Rectal smooth muscle tissue (tissue), 1 donor: ENCODE results near the gene CNTN4.
"Not testable (repeated sequence)": the region's sequence is repeated elsewhere in the genome, so short reads cannot be mapped to it uniquely, and the experiment has no call there.

ENCODE experiments used
- H3K27ac ChIP-seq: one replicate; pipeline ENCODE4 v1.7.0; 2013; ENCODE audit warnings: low read depth, low read length, inconsistent platforms
- H3K27me3 ChIP-seq: one replicate; pipeline ENCODE4 v1.7.0; 2013; ENCODE audit warnings: low read length; ENCODE audit not compliant: control insufficient read depth, insufficient read depth
- H3K36me3 ChIP-seq: one replicate; pipeline ENCODE4 v1.7.0; 2013; ENCODE audit warnings: low read length; ENCODE audit not compliant: control insufficient read depth, insufficient read depth
- H3K4me1 ChIP-seq: one replicate; pipeline ENCODE4 v1.7.0; 2013; ENCODE audit warnings: low read length; ENCODE audit not compliant: control insufficient read depth, insufficient read depth
- H3K4me3 ChIP-seq: one replicate; pipeline ENCODE4 v1.7.0; 2013; ENCODE audit warnings: low read length
- H3K9ac ChIP-seq: one replicate; pipeline ENCODE4 v1.7.0; 2013; ENCODE audit warnings: low read length

The CNTN4 gene

GRCh38 chr3:2513986-2514385 lies 415.3 kb downstream of the CNTN4 start:
- Histone ChIP-seq H3K27me3 (no peaks in the 10 kb centered on the region), H3K27ac (no peak overlapping the region), H3K36me3 (no peaks in the 10 kb centered on the region), H3K4me3 (no peak overlapping the region), H3K4me1 (peaks cover 2% of the 10 kb centered on the region), H3K9ac (no peak overlapping the region)

- Histone ChIP-seq H3K36me3 (no peaks in the 10 kb centered on the region), H3K4me1 (no peaks in the 10 kb centered on the region), H3K4me3 (no peak overlapping the region), H3K27ac (no peak overlapping the region), H3K9ac (no peak overlapping the region), H3K27me3 (no peaks in the 10 kb centered on the region)
Measured at GRCh38 chr3:2516762-2517441, 418.2 kb downstream of the CNTN4 start.

GRCh38 chr3:2517500-2518172 lies 419.0 kb downstream of the CNTN4 start:
- no peak overlapping the region for H3K27ac ChIP-seq
- no peaks in the 10 kb centered on the region for H3K4me1 ChIP-seq
- H3K36me3 ChIP-seq, result no peaks in the 10 kb centered on the region
- H3K4me3 ChIP-seq, result no peak overlapping the region
- H3K9ac ChIP-seq, result no peak overlapping the region
- H3K27me3 ChIP-seq, result no peaks in the 10 kb centered on the region

- Histone ChIP-seq H3K4me3 (no peak overlapping the region), H3K27me3 (no peaks in the 10 kb centered on the region), H3K36me3 (no peaks in the 10 kb centered on the region), H3K4me1 (no peaks in the 10 kb centered on the region), H3K9ac (no peak overlapping the region), H3K27ac (no peak overlapping the region)
Measured at GRCh38 chr3:2523281-2523836, 424.7 kb downstream of the CNTN4 start.

GRCh38 chr3:2525968-2526367 lies 427.3 kb downstream of the CNTN4 start:
- no peaks in the 10 kb centered on the region for H3K36me3 ChIP-seq
- no peaks in the 10 kb centered on the region for H3K27me3 ChIP-seq
- H3K9ac ChIP-seq, result no peak overlapping the region
- H3K4me1 ChIP-seq, result no peaks in the 10 kb centered on the region
- no peak overlapping the region for H3K27ac ChIP-seq
- H3K4me3 ChIP-seq, result no peak overlapping the region

GRCh38 chr3:2526926-2527325 lies 428.3 kb downstream of the CNTN4 start:
- Histone ChIP-seq H3K4me3 (no peak overlapping the region), H3K36me3 (no peaks in the 10 kb centered on the region), H3K27me3 (no peaks in the 10 kb centered on the region), H3K9ac (no peak overlapping the region), H3K27ac (no peak overlapping the region), H3K4me1 (no peaks in the 10 kb centered on the region)

GRCh38 chr3:2527328-2527727 lies 428.7 kb downstream of the CNTN4 start:
- not testable (repeated sequence) for H3K27me3 ChIP-seq, H3K4me3 ChIP-seq, H3K36me3 ChIP-seq, H3K27ac ChIP-seq, H3K4me1 ChIP-seq, H3K9ac ChIP-seq

GRCh38 chr3:2534767-2535166 lies 436.1 kb downstream of the CNTN4 start:
- not testable (repeated sequence) for H3K9ac ChIP-seq, H3K4me1 ChIP-seq, H3K4me3 ChIP-seq, H3K27ac ChIP-seq, H3K36me3 ChIP-seq, H3K27me3 ChIP-seq

GRCh38 chr3:2535206-2535605 lies 436.5 kb downstream of the CNTN4 start:
- H3K4me3 ChIP-seq, result no peak overlapping the region
- no peaks in the 10 kb centered on the region for H3K4me1 ChIP-seq
- no peaks in the 10 kb centered on the region for H3K27me3 ChIP-seq
- H3K9ac ChIP-seq, result no peak overlapping the region
- H3K36me3 ChIP-seq, result no peaks in the 10 kb centered on the region
- H3K27ac ChIP-seq, result no peak overlapping the region

- H3K4me1 ChIP-seq, result no peaks in the 10 kb centered on the region
- H3K27me3 ChIP-seq, result no peaks in the 10 kb centered on the region
- H3K36me3 ChIP-seq, result no peaks in the 10 kb centered on the region
- H3K4me3 ChIP-seq, result no peak overlapping the region
- H3K27ac ChIP-seq, result no peak overlapping the region
- H3K9ac ChIP-seq, result no peak overlapping the region
Measured at GRCh38 chr3:2536575-2536974, 437.9 kb downstream of the CNTN4 start.

GRCh38 chr3:2540115-2540514 lies 441.4 kb downstream of the CNTN4 start:
- H3K4me3 ChIP-seq, result no peak overlapping the region
- no peak overlapping the region for H3K27ac ChIP-seq

GRCh38 chr3:2543247-2543646 lies 444.6 kb downstream of the CNTN4 start:
- no peaks in the 10 kb centered on the region for H3K36me3 ChIP-seq
- H3K4me1 ChIP-seq, result no peaks in the 10 kb centered on the region
- H3K9ac ChIP-seq, result no peak overlapping the region
- no peak overlapping the region for H3K4me3 ChIP-seq
- no peaks in the 10 kb centered on the region for H3K27me3 ChIP-seq
- no peak overlapping the region for H3K27ac ChIP-seq

More at GRCh38 chr3:2540115-2540514, 441.4 kb downstream of the CNTN4 start:
- H3K27me3 ChIP-seq, result no peaks in the 10 kb centered on the region
- H3K36me3 ChIP-seq, result no peaks in the 10 kb centered on the region
- H3K4me1 ChIP-seq, result no peaks in the 10 kb centered on the region
- H3K9ac ChIP-seq, result no peak overlapping the region

GRCh38 chr3:2544212-2544611 lies 445.5 kb downstream of the CNTN4 start:
- H3K9ac ChIP-seq, result no peak overlapping the region
- no peak overlapping the region for H3K27ac ChIP-seq
- no peaks in the 10 kb centered on the region for H3K36me3 ChIP-seq

More at GRCh38 chr3:2544212-2544611, 445.5 kb downstream of the CNTN4 start:
- no peaks in the 10 kb centered on the region for H3K4me1 ChIP-seq
- no peak overlapping the region for H3K4me3 ChIP-seq
- H3K27me3 ChIP-seq, result no peaks in the 10 kb centered on the region
